ENCODE data around the gene CPLANE2. TPM values are rescaled to one million over a fixed set of nuclear protein-coding genes. Genes with fewer than 3 reads are reported as not detected.
A peak's percentile ranks its signal among the peaks of the same experiment; 100 is the strongest.

Gene CPLANE2
- total RNA-seq, 2 experiments from 2014 or later, result 1.2 to 1.4 TPM

- H3K36me3 Mint-ChIP-seq (ENCODE audit: low read depth), result no peaks in the 10 kb centered on the region
- H3K27me3 Mint-ChIP-seq, result peaks cover 6% of the 10 kb centered on the region
- ChIA-PET POLR2A (no interaction called here), CTCF (interaction anchor here (12.2 kb wide), 1 partner anchor 112 kb away, joined by 299 read pairs; no protein-coding TSS in a partner anchor)
- intact Hi-C loops (cut with micrococcal nuclease), result no loop called here
- DNase-seq (no peak), ATAC-seq (no peak)
- peaks cover 4% of the 10 kb centered on the region for H3K4me1 Mint-ChIP-seq (ENCODE audit: low read depth)
- no peaks in the 10 kb centered on the region for H3K9me3 Mint-ChIP-seq
- TF ChIP-seq CTCF (IDR thresholded peaks at IDR 0.05), result no peak
- H3K27ac Mint-ChIP-seq, result no peak overlapping the region
- H3K4me3 Mint-ChIP-seq, result no peak overlapping the region
Measured at GRCh38 chr1:16191309-16191708, 45.7 kb downstream of the CPLANE2 start.

GRCh38 chr1:16189921-16190621 is 46.9 kb downstream of the CPLANE2 start:
- no peak overlapping the region for H3K27ac Mint-ChIP-seq
- no peak for DNase-seq
- H3K9me3 Mint-ChIP-seq, result no peaks in the 10 kb centered on the region
- no peak overlapping the region for H3K4me3 Mint-ChIP-seq
- CTCF ChIA-PET, result interaction anchor here (1.2 to 12.2 kb wide), 2 partner anchors 53 to 110 kb away, joined by 3 to 299 read pairs; no protein-coding TSS in a partner anchor
- intact Hi-C loops (cut with micrococcal nuclease), result no loop called here
- H3K27me3 Mint-ChIP-seq, result peaks cover 6% of the 10 kb centered on the region
- H3K36me3 Mint-ChIP-seq (ENCODE audit: low read depth), result no peaks in the 10 kb centered on the region
- H3K4me1 Mint-ChIP-seq (ENCODE audit: low read depth), result peaks cover 4% of the 10 kb centered on the region
- POLR2A ChIA-PET, result interaction anchor here (1.0 to 1.2 kb wide), 2 partner anchors 59 to 111 kb away, joined by 3 read pairs; no protein-coding TSS in a partner anchor
- TF ChIP-seq CTCF (IDR thresholded peaks at IDR 0.05), result no peak
- no peak for ATAC-seq

GRCh38 chr1:16189003-16189402 is 48.0 kb downstream of the CPLANE2 start:
- Mint-ChIP-seq H3K9me3 (no peaks in the 10 kb centered on the region), H3K36me3 (ENCODE audit: low read depth) (no peaks in the 10 kb centered on the region), H3K27me3 (peaks cover 6% of the 10 kb centered on the region), H3K4me1 (ENCODE audit: low read depth) (peaks cover 4% of the 10 kb centered on the region), H3K27ac (no peak overlapping the region), H3K4me3 (no peak overlapping the region)
- intact Hi-C loops (cut with micrococcal nuclease), result no loop called here
- CTCF ChIA-PET, result interaction anchor here (1.0 to 12.2 kb wide), 7 partner anchors 11 to 122 kb away, joined by 3 to 299 read pairs (median 5); partner anchors contain the start of gene FAM131C
- ATAC-seq, result no peak
- no peak for DNase-seq
- POLR2A ChIA-PET, result interaction anchor here (0.8 to 1.3 kb wide), 4 partner anchors 22 to 119 kb away, joined by 3 read pairs; no protein-coding TSS in a partner anchor
- TF ChIP-seq CTCF (IDR thresholded peaks at IDR 0.05), result no peak

GRCh38 chr1:16187748-16188401 is 49.1 kb downstream of the CPLANE2 start:
- peak; percentile 91 for TF ChIP-seq CTCF (IDR thresholded peaks at IDR 0.05)
- peak; percentile 83 for DNase-seq
- peaks cover 6% of the 10 kb centered on the region for H3K27me3 Mint-ChIP-seq
- ChIA-PET POLR2A (interaction anchor here (0.6 to 1.3 kb wide), 2 partner anchors 10 to 23 kb away, joined by 3 read pairs; no protein-coding TSS in a partner anchor), CTCF (interaction anchor here (0.6 to 12.2 kb wide), 20 partner anchors 19 to 180 kb away, joined by 3 to 299 read pairs (median 3); partner anchors contain the start of gene FAM131C)
- no peak overlapping the region for H3K4me3 Mint-ChIP-seq
- H3K27ac Mint-ChIP-seq, result no peak overlapping the region
- H3K36me3 Mint-ChIP-seq (ENCODE audit: low read depth), result no peaks in the 10 kb centered on the region
- peaks cover 4% of the 10 kb centered on the region for H3K4me1 Mint-ChIP-seq (ENCODE audit: low read depth)
- H3K9me3 Mint-ChIP-seq, result no peaks in the 10 kb centered on the region
- intact Hi-C loops (cut with micrococcal nuclease), result loop anchor here (1.0 kb wide), 1 partner anchor 109 kb away; no protein-coding TSS in a partner anchor
- ATAC-seq, result peak; percentile 97

All from activated CD8-positive, alpha-beta T cell treated with anti-CD3 and anti-CD28 coated beads for 36 hours (primary cell).